H9 (cell line): ENCODE measurements around the gene SPTSSA. TPM values are rescaled to one million over a fixed set of nuclear protein-coding genes. Genes with fewer than 3 reads are reported as not detected.

Source experiments
- DNase-seq: peaks from one replicate; pipeline ENCODE4 v3.0.0-alpha.2; 2017
- H2AFZ ChIP-seq: one replicate; pipeline ENCODE4 v1.6.1; 2013; ENCODE audit warnings: mild to moderate bottlenecking, low read length, control low read depth, moderate library complexity
- H2AK5ac ChIP-seq: 2 replicates; pipeline ENCODE4 v1.6.1; 2013; ENCODE audit warnings: low read length, control low read depth, mixed read lengths; ENCODE audit not compliant: insufficient read length
- H2BK120ac ChIP-seq: one replicate; pipeline ENCODE4 v1.6.1; 2013; ENCODE audit warnings: low read depth, mild to moderate bottlenecking, low read length, control low read depth, inconsistent platforms; ENCODE audit not compliant: poor library complexity, severe bottlenecking
- H2BK12ac ChIP-seq: 2 replicates; pipeline ENCODE4 v1.6.1; 2013; ENCODE audit warnings: low read length, control low read depth, mixed read lengths, low read depth; ENCODE audit not compliant: insufficient read length
- H2BK15ac ChIP-seq: 2 replicates; pipeline ENCODE4 v1.6.1; 2013; ENCODE audit warnings: low read depth, low read length, control low read depth
- H2BK20ac ChIP-seq: one replicate; pipeline ENCODE4 v1.6.1; 2013; ENCODE audit warnings: low read depth, mild to moderate bottlenecking, low read length, control low read depth, inconsistent platforms; ENCODE audit not compliant: poor library complexity, severe bottlenecking
- H2BK5ac ChIP-seq: 2 replicates; pipeline ENCODE4 v1.6.1; 2013; ENCODE audit warnings: low read length, control low read depth, mixed read lengths; ENCODE audit not compliant: insufficient read length
- H3K14ac ChIP-seq: 2 replicates; pipeline ENCODE4 v1.6.1; 2013; ENCODE audit warnings: low read length, control low read depth; ENCODE audit not compliant: insufficient read depth
- H3K18ac ChIP-seq: 2 replicates; pipeline ENCODE4 v1.6.1; 2013; ENCODE audit warnings: low read depth, mild to moderate bottlenecking, mixed read lengths, low read length, control low read depth; ENCODE audit not compliant: insufficient read length
- H3K23ac ChIP-seq: 2 replicates; pipeline ENCODE4 v1.6.1; 2013; ENCODE audit warnings: low read length, control low read depth, mixed read lengths, low read depth; ENCODE audit not compliant: insufficient read length
- H3K23me2 ChIP-seq: 2 replicates; pipeline ENCODE4 v1.6.1; 2013; ENCODE audit warnings: low read depth, mild to moderate bottlenecking, mixed read lengths, low read length, control low read depth; ENCODE audit not compliant: insufficient read length, poor library complexity, severe bottlenecking
- H3K27ac ChIP-seq: 2 replicates; pipeline ENCODE4 v1.5.1; 2013; ENCODE audit warnings: low read length, control low read depth, mixed read lengths, low read depth; ENCODE audit not compliant: insufficient read length
- H3K27me3 ChIP-seq: 2 replicates; pipeline ENCODE4 v1.6.1; 2013; ENCODE audit warnings: low read length, control low read depth, inconsistent platforms; ENCODE audit not compliant: insufficient read depth
- H3K4ac ChIP-seq: 2 replicates; pipeline ENCODE4 v1.6.1; 2013; ENCODE audit warnings: low read depth, mild to moderate bottlenecking, control low read depth, inconsistent platforms, low read length, moderate library complexity
- H3K4me1 ChIP-seq: 2 replicates; pipeline ENCODE4 v1.6.1; 2013; ENCODE audit warnings: low read length, control low read depth, inconsistent platforms; ENCODE audit not compliant: insufficient read depth
- H3K4me2 ChIP-seq: 2 replicates; pipeline ENCODE4 v1.6.1; 2013; ENCODE audit warnings: low read length, control low read depth, mixed read lengths; ENCODE audit not compliant: insufficient read length, insufficient read depth
- H3K56ac ChIP-seq: 2 replicates; pipeline ENCODE4 v1.6.1; 2013; ENCODE audit warnings: low read depth, mild to moderate bottlenecking, mixed read lengths, low read length, control low read depth; ENCODE audit not compliant: insufficient read length
- H3K79me1 ChIP-seq: 2 replicates; pipeline ENCODE4 v1.6.1; 2013; ENCODE audit warnings: low read depth, mild to moderate bottlenecking, moderate library complexity, low read length, control low read depth, inconsistent platforms; ENCODE audit not compliant: insufficient read depth, poor library complexity, severe bottlenecking
- H3K79me2 ChIP-seq: 2 replicates; pipeline ENCODE4 v1.6.1; 2013; ENCODE audit warnings: low read length, control low read depth, inconsistent platforms; ENCODE audit not compliant: insufficient read depth
- H3K9ac ChIP-seq: 2 replicates; pipeline ENCODE4 v1.6.1; 2013; ENCODE audit warnings: low read length, control low read depth, mixed read lengths; ENCODE audit not compliant: insufficient read length; ENCODE audit errors: extremely low read depth
- H3K9me3 ChIP-seq: one replicate; pipeline ENCODE4 v1.6.1; 2013; ENCODE audit warnings: low read depth, low read length, inconsistent platforms; ENCODE audit not compliant: control insufficient read depth
- H3T11ph ChIP-seq: one replicate; pipeline ENCODE4 v1.6.1; 2013; ENCODE audit warnings: mild to moderate bottlenecking, low read length, control low read depth, inconsistent platforms
- H4K20me1 ChIP-seq: one replicate; pipeline ENCODE4 v1.6.1; 2013; ENCODE audit not compliant: control insufficient read depth, insufficient read length, insufficient read depth
- H4K5ac ChIP-seq: 2 replicates; pipeline ENCODE4 v1.6.1; 2013; ENCODE audit warnings: low read depth, mild to moderate bottlenecking, mixed read lengths, low read length, control low read depth; ENCODE audit not compliant: insufficient read length
- H4K8ac ChIP-seq: replicated peaks from 2 replicates; pipeline ENCODE4 v1.6.1; 2013; ENCODE audit warnings: low read length, control low read depth, mixed read lengths, low read depth; ENCODE audit not compliant: insufficient read length
- H4K91ac ChIP-seq: 2 replicates; pipeline ENCODE4 v1.6.1; 2013; ENCODE audit warnings: low read depth, mild to moderate bottlenecking, moderate library complexity, mixed read lengths, low read length, control low read depth; ENCODE audit not compliant: insufficient read length
- H3K27ac Mint-ChIP-seq, 3 experiments: 2 replicates in 2 of 3; 3 replicates in 1 of 3; pipeline ENCODE4 v1.8.0; 2020 to 2021; ENCODE audit warnings: mixed read lengths in 3 of 3, mild to moderate bottlenecking in 1 of 3, moderate library complexity in 1 of 3
- H3K27me3 Mint-ChIP-seq: 2 replicates; pipeline ENCODE4 v1.8.0; 2021; ENCODE audit warnings: low read depth, mild to moderate bottlenecking, moderate library complexity, mixed read lengths
- H3K36me3 Mint-ChIP-seq, 3 experiments: 2 replicates in 2 of 3; 3 replicates in 1 of 3; pipeline ENCODE4 v1.8.0; 2020 to 2021; ENCODE audit warnings: low read depth in 3 of 3, mixed read lengths in 3 of 3; ENCODE audit not compliant: insufficient read depth in 1 of 3
- H3K4me1 Mint-ChIP-seq, 2 experiments: 2 replicates each; pipeline ENCODE4 v1.8.0; 2020; ENCODE audit warnings: mixed read lengths in 2 of 2
- H3K4me3 Mint-ChIP-seq, 2 experiments: 2 replicates in 1 of 2; 3 replicates in 1 of 2; pipeline ENCODE4 v1.8.0; 2020 to 2021; ENCODE audit warnings: mild to moderate bottlenecking in 2 of 2, mixed read lengths in 2 of 2, moderate library complexity in 1 of 2
- H3K9me3 Mint-ChIP-seq, 2 experiments: 2 replicates in 1 of 2; 3 replicates in 1 of 2; pipeline ENCODE4 v1.8.0; 2020; ENCODE audit warnings: mild to moderate bottlenecking in 2 of 2, mixed read lengths in 2 of 2, moderate library complexity in 1 of 2
- CTCF ChIP-seq: fragments of 200-600 bp; sonication (generic); conservative IDR thresholded peaks from 3 replicates; pipeline ENCODE4 v1.8.0; 2021; ENCODE audit warnings: antibody characterized with exemption, mild to moderate bottlenecking
- WGBS: extraction: QIAGEN DNeasy Blood & Tissue Kit; methylation state at CpG from one replicate; pipeline ENCODE4 v1.1.7; 2013; ENCODE audit warnings: missing lambda C conversion rate, low lambda C conversion rate, mixed read lengths; ENCODE audit not compliant: insufficient read length; ENCODE audit errors: extremely low coverage; 5-methylcytosine and 5-hydroxymethylcytosine counted together
- total RNA-seq: library from RNA; stranded (reverse); gene quantifications from 2 replicates; pipeline ENCODE4 v1.2.1, GENCODE V29; 2021

Gene SPTSSA
- total RNA-seq, 1 experiment from 2014 or later = 23.3 TPM

GRCh38 chr14:34466691-34467090, 4.7 kb upstream of the SPTSSA start:
- Histone ChIP-seq H4K5ac (no peak overlapping the region), H3K27me3 (no peaks in the 10 kb centered on the region), H3K23me2 (peaks cover 3% of the 10 kb centered on the region), H3K18ac (no peak overlapping the region), H2BK120ac (no peak overlapping the region), H3K9me3 (no peaks in the 10 kb centered on the region), H2BK15ac (no peak overlapping the region), H3K14ac (no peak overlapping the region), H3K23ac (no peak overlapping the region), H2BK20ac (no peak overlapping the region), H3K4me2 (no peak overlapping the region), H4K91ac (no peak overlapping the region), H3K79me2 (no peaks in the 10 kb centered on the region), H3T11ph (no peak overlapping the region), H2BK5ac (no peak overlapping the region), H2AK5ac (no peak overlapping the region), H4K8ac (no peak overlapping the region), H3K79me1 (no peaks in the 10 kb centered on the region), H4K20me1 (no peaks in the 10 kb centered on the region), H3K27ac (no peak overlapping the region), H2BK12ac (no peak overlapping the region), H2AFZ (no peak overlapping the region), H3K4ac (no peak overlapping the region), H3K4me1 (peaks cover 6% of the 10 kb centered on the region), H3K56ac (no peak overlapping the region), H3K9ac (no peak overlapping the region)
- no peak overlapping the region for H3K27ac Mint-ChIP-seq
- no peak for TF ChIP-seq CTCF
- H3K27me3 Mint-ChIP-seq = no peaks in the 10 kb centered on the region
- H3K36me3 Mint-ChIP-seq = no peaks in the 10 kb centered on the region
- H3K4me1 Mint-ChIP-seq = peaks cover 16 to 17% of the 10 kb centered on the region in 2 experiments
- no peak overlapping the region for H3K4me3 Mint-ChIP-seq
- no peak for DNase-seq
- H3K9me3 Mint-ChIP-seq = no peaks in the 10 kb centered on the region
- no CpG with 5 or more reads among the region's 2 CpGs for WGBS
